HEK293 (cell line): ENCODE results near the gene HIRA.

ENCODE experiments used
- ATF2 ChIP-seq: fragments of 450-650 bp; formaldehyde crosslinking; IDR thresholded peaks from 2 replicates; pipeline ENCODE4 v1.5.1; 2016; ENCODE audit warnings: missing biosample characterization, missing genetic modification characterization, low read depth
- GLIS1 ChIP-seq: fragments of 450-650 bp; formaldehyde crosslinking; IDR thresholded peaks from 2 replicates; pipeline ENCODE4 v1.5.1; 2016; ENCODE audit warnings: missing biosample characterization, missing genetic modification characterization
- HOXA7 ChIP-seq: sonication (generic); formaldehyde crosslinking; IDR thresholded peaks from 2 replicates; pipeline ENCODE4 v1.8.1; 2022; ENCODE audit warnings: missing genetic modification reagents, borderline replicate concordance
- IKZF3 ChIP-seq: fragments of 450-650 bp; IDR thresholded peaks from 2 replicates; pipeline ENCODE4 v1.5.0; 2018; ENCODE audit warnings: missing biosample characterization, mild to moderate bottlenecking, missing genetic modification characterization, moderate library complexity
- INSM2 ChIP-seq: fragments of 450-650 bp; formaldehyde crosslinking; IDR thresholded peaks from 2 replicates; pipeline ENCODE4 v1.5.1; 2016; ENCODE audit warnings: missing biosample characterization, missing genetic modification characterization
- PRDM6 ChIP-seq: fragments of 450-650 bp; formaldehyde crosslinking; IDR thresholded peaks from 2 replicates; pipeline ENCODE4 v1.5.1; 2017; ENCODE audit warnings: missing biosample characterization, missing genetic modification characterization
- RBAK ChIP-seq: fragments of 450-650 bp; formaldehyde crosslinking; IDR thresholded peaks from 2 replicates; pipeline ENCODE4 v1.5.1; 2016; ENCODE audit warnings: missing biosample characterization, missing genetic modification characterization
- REST ChIP-seq: fragments of 450-650 bp; formaldehyde crosslinking; IDR thresholded peaks from 2 replicates; pipeline ENCODE4 v1.5.1; 2016; ENCODE audit warnings: missing biosample characterization, missing genetic modification characterization
- SCRT1 ChIP-seq: fragments of 450-650 bp; formaldehyde crosslinking; IDR thresholded peaks from 2 replicates; pipeline ENCODE4 v1.5.1; 2016; ENCODE audit warnings: missing biosample characterization, missing genetic modification characterization, borderline replicate concordance
- YY2 ChIP-seq: fragments of 450-650 bp; formaldehyde crosslinking; IDR thresholded peaks from 2 replicates; pipeline ENCODE4 v1.5.1; 2016; ENCODE audit warnings: missing biosample characterization, missing genetic modification characterization
- ZBTB20 ChIP-seq: fragments of 450-650 bp; formaldehyde crosslinking; IDR thresholded peaks from 2 replicates; pipeline ENCODE4 v1.5.1; 2016; ENCODE audit warnings: missing biosample characterization, missing genetic modification characterization
- ZBTB21 ChIP-seq: fragments of 450-650 bp; formaldehyde crosslinking; IDR thresholded peaks from 2 replicates; pipeline ENCODE4 v1.5.1; 2017; ENCODE audit warnings: missing biosample characterization, missing genetic modification characterization
- ZBTB49 ChIP-seq: fragments of 450-650 bp; formaldehyde crosslinking; IDR thresholded peaks from 2 replicates; pipeline ENCODE4 v1.5.1; 2016; ENCODE audit warnings: missing biosample characterization, missing genetic modification characterization, low read depth
- ZNF169 ChIP-seq: fragments of 450-650 bp; formaldehyde crosslinking; IDR thresholded peaks from 2 replicates; pipeline ENCODE4 v1.5.1; 2016; ENCODE audit warnings: missing biosample characterization, missing genetic modification characterization
- ZNF2 ChIP-seq: fragments of 450-650 bp; formaldehyde crosslinking; IDR thresholded peaks from 2 replicates; pipeline ENCODE4 v1.5.1; 2016; ENCODE audit warnings: missing biosample characterization, missing genetic modification characterization
- ZNF24 ChIP-seq: fragments of 450-650 bp; formaldehyde crosslinking; IDR thresholded peaks from 2 replicates; pipeline ENCODE4 v1.5.1; 2016; ENCODE audit warnings: missing biosample characterization, missing genetic modification characterization
- ZNF248 ChIP-seq: fragments of 450-650 bp; formaldehyde crosslinking; IDR thresholded peaks from 2 replicates; pipeline ENCODE4 v1.5.1; 2017; ENCODE audit warnings: missing biosample characterization, missing genetic modification characterization
- ZNF350 ChIP-seq: fragments of 450-650 bp; formaldehyde crosslinking; IDR thresholded peaks from 2 replicates; pipeline ENCODE4 v1.5.0; 2017; ENCODE audit warnings: missing biosample characterization, mild to moderate bottlenecking, missing genetic modification characterization
- ZNF354C ChIP-seq: fragments of 450-650 bp; formaldehyde crosslinking; IDR thresholded peaks from 2 replicates; pipeline ENCODE4 v1.5.1; 2016; ENCODE audit warnings: missing biosample characterization, missing genetic modification characterization, low read depth, borderline replicate concordance
- ZNF423 ChIP-seq: fragments of 450-650 bp; formaldehyde crosslinking; IDR thresholded peaks from 2 replicates; pipeline ENCODE4 v1.5.1; 2016; ENCODE audit warnings: missing biosample characterization, missing genetic modification characterization
- ZNF530 ChIP-seq: fragments of 450-650 bp; formaldehyde crosslinking; IDR thresholded peaks from 2 replicates; pipeline ENCODE4 v1.5.1; 2016; ENCODE audit warnings: low read depth, missing biosample characterization, missing genetic modification characterization
- ZNF654 ChIP-seq: fragments of 450-650 bp; formaldehyde crosslinking; IDR thresholded peaks from 2 replicates; pipeline ENCODE4 v1.5.1; 2016; ENCODE audit warnings: low read depth, missing biosample characterization, missing genetic modification characterization
- ZNF76 ChIP-seq: fragments of 450-650 bp; formaldehyde crosslinking; IDR thresholded peaks from 2 replicates; pipeline ENCODE4; 2016; ENCODE audit warnings: low read depth, missing biosample characterization, missing genetic modification characterization, borderline replicate concordance
- ZNF776 ChIP-seq: fragments of 450-650 bp; formaldehyde crosslinking; IDR thresholded peaks from 2 replicates; pipeline ENCODE4 v1.5.0; 2017; ENCODE audit warnings: missing biosample characterization, missing genetic modification characterization, borderline replicate concordance
- ZNF777 ChIP-seq: fragments of 450-650 bp; formaldehyde crosslinking; IDR thresholded peaks from 2 replicates; pipeline ENCODE4 v1.5.1; 2017; ENCODE audit warnings: missing biosample characterization, missing genetic modification characterization, borderline replicate concordance
- ZNF843 ChIP-seq: fragments of 450-650 bp; formaldehyde crosslinking; IDR thresholded peaks from 2 replicates; pipeline ENCODE4 v1.5.1; 2016; ENCODE audit warnings: missing biosample characterization, missing genetic modification characterization
- ZSCAN30 ChIP-seq: fragments of 450-650 bp; IDR thresholded peaks from 2 replicates; pipeline ENCODE4 v1.5.1; 2018; ENCODE audit warnings: missing biosample characterization, mild to moderate bottlenecking, missing genetic modification characterization, moderate library complexity

The HIRA gene

GRCh38 chr22:19447330-19448075, 16.0 kb upstream of the HIRA start, which contains the start of gene C22orf39 (continued):
- TF ChIP-seq REST (tag by site-specific recombination) (no peak), RBAK (tag by site-specific recombination) (no peak), ZBTB49 (tag by site-specific recombination) (no peak), ZNF248 (tag by site-specific recombination) (no peak), INSM2 (tag by site-specific recombination) (no peak), ZNF654 (tag by site-specific recombination) (no peak), ZNF530 (no peak), ATF2 (tag by site-specific recombination) (no peak), ZNF24 (tag by site-specific recombination) (0 out of 2 replicates have a peak, but pooled peaks have one; percentile 61), ZNF354C (tag by site-specific recombination) (no peak), ZNF76 (tag by site-specific recombination) (peak; percentile 81; the same call in 1 of the 2 replicates), ZBTB20 (tag by site-specific recombination) (peak; percentile 79), YY2 (tag by site-specific recombination) (peak; percentile 82), ZNF776 (tag by site-specific recombination) (no peak), ZNF423 (tag by site-specific recombination) (no peak), ZSCAN30 (tag by site-specific recombination) (0 out of 2 replicates have a peak, but pooled peaks have one; percentile 26), ZNF2 (tag by site-specific recombination) (no peak; the same call in 1 of the 2 replicates), PRDM6 (tag by site-specific recombination) (no peak), ZBTB21 (tag by site-specific recombination) (peak; percentile 56; the same call in 1 of the 2 replicates), IKZF3 (tag by site-specific recombination) (no peak), GLIS1 (tag by site-specific recombination) (0 out of 2 replicates have a peak, but pooled peaks have one; percentile 53), SCRT1 (no peak), HOXA7 (CRISPR knock-in tag) (no peak), ZNF169 (tag by site-specific recombination) (no peak), ZNF843 (tag by site-specific recombination) (no peak), ZNF350 (tag by site-specific recombination) (no peak), ZNF777 (no peak)
